ENCODE data around the gene RARB.

The RARB gene

GRCh38 chr3:25574172-25574765 is 146.2 kb downstream of the RARB start:
- DNase-seq (ENCODE audit: extremely low spot score), result no peak
- ChIA-PET POLR2A (no interaction called here), CTCF (no interaction called here)
- no peak for TF ChIP-seq FOXK2 (IDR thresholded peaks at IDR 0.05)
- no peak for TF ChIP-seq BHLHE40 (IDR thresholded peaks at IDR 0.05; ENCODE audit: borderline replicate concordance)
- no peak for TF ChIP-seq SUZ12 (IDR thresholded peaks at IDR 0.05)
- TF ChIP-seq ARNT (IDR thresholded peaks at IDR 0.05), result no peak
- TF ChIP-seq FOXM1 (IDR thresholded peaks at IDR 0.05; ENCODE audit: borderline replicate concordance), result no peak
- no peak for TF ChIP-seq ELF4 (IDR thresholded peaks at IDR 0.05)
- TF ChIP-seq FOXA1 (IDR thresholded peaks at IDR 0.05), result no peak
- TF ChIP-seq SP1 (IDR thresholded peaks at IDR 0.05), result no peak
- no peak for TF ChIP-seq ZNF384 (IDR thresholded peaks at IDR 0.05)
- no peak for TF ChIP-seq HDGF (IDR thresholded peaks at IDR 0.05; ENCODE audit: borderline replicate concordance)
- TF ChIP-seq L3MBTL2 (conservative IDR thresholded peaks at IDR 0.05), result no peak
- no peak for TF ChIP-seq NFRKB (IDR thresholded peaks at IDR 0.05)
- no peak for TF ChIP-seq TARDBP (IDR thresholded peaks at IDR 0.05)

GRCh38 chr3:25575001-25575400 is 146.9 kb downstream of the RARB start:
- TF ChIP-seq FOXM1 (IDR thresholded peaks at IDR 0.05; ENCODE audit: borderline replicate concordance) (no peak), BHLHE40 (IDR thresholded peaks at IDR 0.05; ENCODE audit: borderline replicate concordance) (no peak), SP1 (IDR thresholded peaks at IDR 0.05) (no peak), FOXK2 (IDR thresholded peaks at IDR 0.05) (no peak), CTBP1 (IDR thresholded peaks at IDR 0.05; ENCODE audit: borderline replicate concordance) (no peak), SUZ12 (IDR thresholded peaks at IDR 0.05) (no peak), NFRKB (IDR thresholded peaks at IDR 0.05) (no peak), TARDBP (IDR thresholded peaks at IDR 0.05) (no peak), ARNT (IDR thresholded peaks at IDR 0.05) (no peak), FOXA1 (IDR thresholded peaks at IDR 0.05) (no peak), LEF1 (IDR thresholded peaks at IDR 0.05; ENCODE audit: borderline replicate concordance) (no peak)
- ChIA-PET CTCF (no interaction called here), POLR2A (no interaction called here)
- DNase-seq (ENCODE audit: extremely low spot score), result no peak

GRCh38 chr3:25576146-25576545 is 148.1 kb downstream of the RARB start:
- no peak for TF ChIP-seq LEF1 (IDR thresholded peaks at IDR 0.05; ENCODE audit: borderline replicate concordance)
- no peak for TF ChIP-seq HDGF (IDR thresholded peaks at IDR 0.05; ENCODE audit: borderline replicate concordance)
- no peak for TF ChIP-seq BHLHE40 (IDR thresholded peaks at IDR 0.05; ENCODE audit: borderline replicate concordance)
- no peak for TF ChIP-seq FOXA1 (IDR thresholded peaks at IDR 0.05)
- no peak for TF ChIP-seq CTBP1 (IDR thresholded peaks at IDR 0.05; ENCODE audit: borderline replicate concordance)
- no peak for TF ChIP-seq SUZ12 (IDR thresholded peaks at IDR 0.05)
- no peak for TF ChIP-seq NFRKB (IDR thresholded peaks at IDR 0.05)
- TF ChIP-seq L3MBTL2 (conservative IDR thresholded peaks at IDR 0.05), result no peak
- TF ChIP-seq PKNOX1 (IDR thresholded peaks at IDR 0.05), result no peak
- TF ChIP-seq FOXK2 (IDR thresholded peaks at IDR 0.05), result no peak
- TF ChIP-seq ARNT (IDR thresholded peaks at IDR 0.05), result no peak
- no peak for TF ChIP-seq ELF4 (IDR thresholded peaks at IDR 0.05)
- ChIA-PET POLR2A (no interaction called here), CTCF (no interaction called here)
- DNase-seq (ENCODE audit: extremely low spot score), result no peak

- TF ChIP-seq SP1 (IDR thresholded peaks at IDR 0.05) (no peak), FOXK2 (IDR thresholded peaks at IDR 0.05) (no peak), SUZ12 (IDR thresholded peaks at IDR 0.05) (no peak), HDGF (IDR thresholded peaks at IDR 0.05; ENCODE audit: borderline replicate concordance) (no peak), ELF4 (IDR thresholded peaks at IDR 0.05) (no peak), BHLHE40 (IDR thresholded peaks at IDR 0.05; ENCODE audit: borderline replicate concordance) (no peak)
- ChIA-PET CTCF (no interaction called here), POLR2A (no interaction called here)
- DNase-seq (ENCODE audit: extremely low spot score), result no peak
Measured at GRCh38 chr3:25576831-25577454, 148.9 kb downstream of the RARB start.

GRCh38 chr3:25578059-25578458 is 150.0 kb downstream of the RARB start:
- no peak for TF ChIP-seq NFRKB (IDR thresholded peaks at IDR 0.05)
- TF ChIP-seq HDGF (IDR thresholded peaks at IDR 0.05; ENCODE audit: borderline replicate concordance), result no peak
- no peak for TF ChIP-seq BHLHE40 (IDR thresholded peaks at IDR 0.05; ENCODE audit: borderline replicate concordance)
- TF ChIP-seq SUZ12 (IDR thresholded peaks at IDR 0.05), result no peak
- no peak for TF ChIP-seq ELF4 (IDR thresholded peaks at IDR 0.05)
- no peak for TF ChIP-seq L3MBTL2 (conservative IDR thresholded peaks at IDR 0.05)
- no peak for TF ChIP-seq ZNF384 (IDR thresholded peaks at IDR 0.05)
- TF ChIP-seq ARNT (IDR thresholded peaks at IDR 0.05), result no peak
- TF ChIP-seq SP1 (IDR thresholded peaks at IDR 0.05), result no peak
- no peak for TF ChIP-seq CTBP1 (IDR thresholded peaks at IDR 0.05; ENCODE audit: borderline replicate concordance)
- TF ChIP-seq LEF1 (IDR thresholded peaks at IDR 0.05; ENCODE audit: borderline replicate concordance), result no peak
- no peak for TF ChIP-seq FOXK2 (IDR thresholded peaks at IDR 0.05)
- TF ChIP-seq FOXA1 (IDR thresholded peaks at IDR 0.05), result no peak
- no peak for TF ChIP-seq TARDBP (IDR thresholded peaks at IDR 0.05)
- no peak for DNase-seq (ENCODE audit: extremely low spot score)
- POLR2A ChIA-PET, result no interaction called here
- CTCF ChIA-PET, result no interaction called here

GRCh38 chr3:25580534-25580933 is 152.5 kb downstream of the RARB start:
- no peak for TF ChIP-seq CTBP1 (IDR thresholded peaks at IDR 0.05; ENCODE audit: borderline replicate concordance)
- no peak for DNase-seq (ENCODE audit: extremely low spot score)
- ChIA-PET CTCF (no interaction called here), POLR2A (no interaction called here)

- ChIA-PET POLR2A (no interaction called here), CTCF (no interaction called here)
- TF ChIP-seq HDGF (IDR thresholded peaks at IDR 0.05; ENCODE audit: borderline replicate concordance) (no peak), ZNF384 (IDR thresholded peaks at IDR 0.05) (no peak), FOXK2 (IDR thresholded peaks at IDR 0.05) (no peak), LEF1 (IDR thresholded peaks at IDR 0.05; ENCODE audit: borderline replicate concordance) (no peak)
- DNase-seq (ENCODE audit: extremely low spot score), result no peak
Measured at GRCh38 chr3:25581335-25581734, 153.3 kb downstream of the RARB start.
